NT2/D1 (cell line): ENCODE results near the gene CACNA1I.

Source experiments
- YY1 ChIP-seq: IDR thresholded peaks from 2 replicates; pipeline ENCODE4 v1.6.1; 2011; ENCODE audit not compliant: insufficient read length, insufficient read depth
- ZNF274 ChIP-seq: IDR thresholded peaks from 2 replicates; pipeline ENCODE4 v1.6.1; 2011; ENCODE audit warnings: mild to moderate bottlenecking, low read depth, low read length

GRCh38 chr22:39718921-39719475 lies 148.4 kb downstream of the CACNA1I start:
- no peak for TF ChIP-seq YY1
- TF ChIP-seq ZNF274, result no peak
